GM19438 (cell line): ENCODE measurements around the gene KIF26A.

ENCODE experiments used
- ATAC-seq: cut with Tn5 transposase; IDR thresholded peaks from one replicate; pipeline ENCODE4 v1.9.1; 2021; ENCODE audit warnings: low read depth; ENCODE audit not compliant: unreplicated experiment

KIF26A gene

DNA sequence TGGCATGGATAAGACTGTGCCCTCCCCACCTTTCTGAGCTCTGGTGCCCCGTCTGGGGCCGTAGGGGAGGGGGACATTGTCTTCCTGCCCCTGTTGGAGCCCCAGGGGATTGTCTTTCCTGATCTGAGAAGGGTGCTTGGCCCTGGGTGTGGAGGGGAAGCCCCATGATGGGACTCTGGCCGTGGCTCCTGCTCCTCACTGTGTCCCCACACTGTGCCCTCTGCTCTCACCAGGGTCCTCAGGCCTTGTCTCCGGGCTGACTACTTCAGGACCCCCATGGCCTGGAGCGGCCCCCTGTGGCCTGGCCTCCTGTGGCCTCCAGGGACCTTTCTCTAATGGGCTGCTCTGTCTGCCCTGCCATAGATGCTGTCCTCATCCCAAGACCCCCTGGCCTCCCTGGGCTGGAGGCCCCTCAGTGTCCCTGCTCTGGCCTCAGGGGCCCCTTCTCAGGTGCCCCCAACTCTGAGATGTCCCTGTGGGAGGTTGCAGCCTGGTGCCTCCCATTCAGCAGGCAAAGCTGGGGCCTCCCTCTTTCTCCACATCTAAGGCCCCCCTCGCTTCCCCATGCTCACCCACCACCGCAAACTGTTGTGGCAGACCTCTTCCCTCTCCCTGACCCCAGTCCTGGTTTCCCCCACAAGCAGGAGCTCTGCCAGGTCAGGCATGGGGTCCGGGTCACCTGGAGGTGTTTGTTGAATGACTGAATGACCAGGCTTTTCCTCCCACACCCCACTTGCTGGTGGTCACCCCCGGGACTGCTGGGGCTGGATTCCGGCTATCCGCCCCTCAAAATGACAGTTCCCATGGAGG, 4.0 kb downstream of the KIF26A start:
- ATAC-seq = no peak

DNA sequence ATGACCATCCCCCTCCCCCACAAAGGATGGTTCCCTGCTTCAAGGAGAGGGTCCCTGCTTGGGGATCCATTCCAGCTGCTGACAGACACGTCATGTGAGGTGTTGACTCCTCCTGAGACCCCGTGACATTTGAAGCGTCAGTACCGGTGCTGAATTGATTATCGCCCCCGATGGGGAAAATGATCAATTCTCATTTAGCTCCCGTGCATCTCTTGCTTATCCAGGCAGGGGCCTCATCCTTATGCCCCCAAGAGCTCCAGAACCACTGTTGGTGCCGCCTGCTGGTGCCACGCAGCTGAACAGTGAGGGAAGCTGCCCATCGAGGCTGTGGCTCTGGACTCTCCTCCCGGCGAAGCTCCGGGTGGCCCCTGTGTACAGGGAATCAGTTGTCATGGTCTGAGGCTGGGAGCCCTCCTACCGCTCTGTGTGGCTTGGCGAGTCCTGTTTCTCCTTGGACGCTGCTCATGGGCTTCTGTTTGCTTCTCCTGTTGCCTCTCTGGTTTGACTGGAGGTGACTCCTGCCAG, 4.6 kb downstream of the KIF26A start:
- ATAC-seq = no peak

DNA sequence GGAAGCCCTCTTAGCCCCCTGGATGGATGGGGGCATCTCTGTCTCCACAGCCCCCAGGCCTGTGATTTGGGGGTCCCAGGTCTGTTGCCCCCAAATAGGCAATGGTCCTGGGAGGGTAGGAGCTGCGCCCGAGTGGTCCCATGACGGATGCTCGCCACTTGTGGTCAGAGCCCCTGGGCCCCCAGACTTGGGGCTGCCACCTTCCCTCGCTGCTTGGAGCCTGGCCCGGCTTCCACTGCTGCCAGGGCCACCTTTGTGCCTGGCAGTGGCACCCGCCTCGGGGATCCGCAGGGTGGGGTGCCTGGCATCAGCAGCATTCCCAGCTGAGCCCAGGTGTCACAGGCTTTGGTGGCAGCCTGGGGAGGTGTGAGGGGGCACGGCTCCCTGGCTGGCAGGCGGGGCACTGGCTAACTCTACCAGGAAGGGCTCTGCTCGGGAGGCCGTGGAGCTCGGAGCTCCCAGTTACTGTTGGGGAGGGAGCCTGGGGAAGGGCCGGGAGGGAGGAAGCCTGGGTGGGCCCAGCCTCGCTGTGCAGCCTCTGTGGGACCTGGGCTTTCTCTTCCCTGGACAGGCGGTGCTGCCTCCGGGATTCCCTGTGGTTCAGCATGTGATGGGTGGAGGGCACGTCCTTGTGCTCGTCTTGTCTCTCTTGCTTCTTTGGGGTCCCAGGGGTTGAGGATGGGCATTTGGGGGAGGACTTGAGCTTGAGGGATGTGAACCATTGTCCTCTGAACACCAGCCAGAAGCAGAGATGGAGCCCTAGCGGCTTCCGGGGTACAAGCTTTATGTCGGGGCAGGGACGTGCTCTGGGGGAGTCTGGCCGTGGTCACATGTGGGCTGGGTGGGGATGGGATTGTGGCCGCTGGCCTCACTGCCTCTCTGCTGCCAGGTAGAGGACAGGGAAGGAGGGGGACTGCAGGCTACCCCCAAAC, 5.4 kb downstream of the KIF26A start:
- ATAC-seq = no peak

DNA sequence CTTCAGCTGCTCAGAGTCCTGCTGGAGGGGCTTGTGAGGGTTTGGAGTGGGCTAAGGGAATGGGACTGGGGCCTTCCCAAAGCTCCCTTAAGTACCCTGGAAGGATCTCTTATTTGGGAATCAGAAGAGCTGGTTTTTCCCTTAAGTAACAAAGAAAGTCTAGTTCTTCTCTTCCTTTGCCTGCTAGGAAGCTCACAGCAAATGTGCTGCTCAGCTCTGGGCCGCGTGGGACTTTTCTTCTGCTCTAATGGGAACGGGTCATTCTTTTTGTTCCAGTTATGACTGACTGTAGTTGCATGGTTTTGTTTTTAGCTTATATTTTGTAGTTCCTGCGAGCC, 6.0 kb downstream of the KIF26A start:
- no peak for ATAC-seq

DNA sequence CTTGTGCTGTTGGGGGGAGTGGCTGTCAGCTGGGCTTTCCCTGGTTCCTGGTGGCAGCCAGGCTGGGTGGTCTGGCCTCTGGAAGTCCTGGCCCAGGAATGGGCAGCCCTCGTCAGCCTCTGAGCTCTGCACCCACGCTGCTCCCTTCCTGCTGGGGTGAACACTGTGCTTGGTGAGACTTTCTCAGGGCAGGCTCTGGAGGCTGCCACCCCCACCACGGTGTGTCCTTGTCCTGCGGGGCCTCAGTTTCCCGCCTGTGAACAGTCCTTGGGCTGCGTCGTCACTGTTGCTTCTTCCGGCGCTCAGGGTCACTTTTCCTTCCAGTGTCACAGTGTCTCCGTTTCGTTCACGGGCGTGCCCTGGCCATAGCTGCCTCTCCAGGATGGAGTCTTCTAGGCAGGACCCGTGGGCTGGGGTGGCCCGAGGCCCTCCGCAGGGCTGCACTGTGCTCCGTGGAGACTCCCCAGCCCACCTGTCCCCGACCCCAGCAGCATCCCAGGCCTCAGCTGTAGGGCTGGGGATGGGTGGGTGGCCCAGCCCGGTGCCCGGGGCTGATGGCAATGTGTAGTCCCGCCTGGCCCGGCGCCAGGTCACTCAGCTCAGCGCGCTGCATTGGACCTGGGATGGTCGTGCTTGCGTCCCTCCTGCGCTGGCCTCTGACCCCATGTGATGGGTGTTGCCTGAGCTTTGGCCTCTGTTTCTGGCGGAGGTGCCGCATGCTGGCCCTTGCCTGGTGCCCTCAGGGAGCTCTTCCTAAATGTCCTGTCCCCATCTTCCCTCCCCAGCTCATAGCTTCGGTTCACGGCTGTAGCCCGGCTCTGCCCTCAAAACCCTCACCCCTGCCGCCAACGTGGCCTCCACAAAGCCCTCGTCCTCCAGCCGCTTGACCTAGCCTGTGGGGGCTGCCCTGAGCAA, 6.8 kb downstream of the KIF26A start:
- ATAC-seq = no peak

DNA sequence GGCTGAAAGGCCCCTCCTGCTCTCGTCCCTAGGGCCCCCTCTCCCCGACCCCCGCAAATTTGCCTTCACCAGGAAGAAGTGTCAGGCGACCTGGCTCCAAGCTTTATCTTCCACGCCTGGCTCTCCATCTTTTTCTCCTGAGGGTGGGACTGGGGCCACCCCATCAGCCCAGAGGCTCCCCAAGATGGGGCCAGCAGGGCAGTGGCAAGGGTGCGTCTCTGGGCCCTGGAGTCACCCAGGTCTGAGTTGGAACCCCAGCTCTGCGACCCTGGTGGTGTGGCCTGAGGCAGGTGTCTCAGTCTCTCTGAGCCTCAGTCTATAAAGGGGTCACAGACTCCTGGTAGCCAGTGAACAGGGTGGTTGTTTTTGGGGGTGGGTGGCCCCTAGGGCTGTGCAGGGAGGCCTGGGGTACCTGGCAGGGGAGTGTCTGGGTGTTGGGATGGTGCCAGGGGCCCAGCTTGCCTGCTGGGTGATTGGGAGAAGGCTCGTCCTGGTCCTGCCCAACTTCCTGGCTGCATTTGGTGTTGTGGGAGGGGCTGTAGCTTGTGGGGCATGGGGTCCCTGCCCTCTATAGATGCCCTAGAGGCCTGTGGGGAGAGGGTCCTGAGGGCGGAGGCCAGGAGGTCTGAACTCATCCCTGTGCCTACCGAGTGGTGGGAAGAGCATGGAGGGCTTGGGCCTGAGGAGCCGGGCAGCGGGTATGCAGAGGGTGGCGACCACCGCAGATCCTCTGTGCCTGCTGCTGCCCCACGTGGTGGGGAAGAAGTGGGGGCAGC, 7.6 kb downstream of the KIF26A start:
- ATAC-seq = no peak

DNA sequence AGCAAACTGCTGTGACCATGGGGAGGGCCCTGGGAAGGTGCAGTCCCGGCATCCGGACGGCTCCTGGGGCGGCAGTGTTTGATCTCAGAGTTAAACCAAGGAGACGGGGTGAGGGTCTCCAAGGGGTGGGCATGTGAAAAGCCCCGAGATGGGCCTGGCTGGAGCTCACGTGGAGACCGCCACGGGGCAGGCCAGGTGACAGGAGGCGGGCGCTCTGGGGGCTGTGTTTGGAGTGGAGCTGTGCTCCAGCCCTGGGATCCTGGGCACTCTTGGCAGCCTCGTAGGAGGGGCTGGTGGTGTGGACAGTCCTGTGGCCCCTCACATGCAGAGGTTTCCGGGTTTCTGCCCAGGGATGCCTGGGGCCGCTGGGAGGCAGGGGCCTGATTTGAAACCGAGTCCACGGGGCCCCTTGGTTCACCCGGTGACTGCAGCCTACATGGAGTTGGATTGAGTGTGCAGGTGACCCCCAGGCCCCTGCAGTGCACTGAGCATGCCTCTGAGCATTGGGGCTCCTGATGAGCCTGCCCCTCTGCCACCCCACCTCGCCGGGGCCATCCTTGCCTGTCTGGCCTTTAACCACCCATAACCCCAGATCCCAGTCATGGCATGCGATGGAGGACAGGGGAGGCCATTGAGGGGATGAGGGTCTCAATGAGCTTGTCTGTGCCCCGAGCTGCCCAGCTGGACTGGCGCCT, 8.4 kb downstream of the KIF26A start:
- ATAC-seq = no peak

DNA sequence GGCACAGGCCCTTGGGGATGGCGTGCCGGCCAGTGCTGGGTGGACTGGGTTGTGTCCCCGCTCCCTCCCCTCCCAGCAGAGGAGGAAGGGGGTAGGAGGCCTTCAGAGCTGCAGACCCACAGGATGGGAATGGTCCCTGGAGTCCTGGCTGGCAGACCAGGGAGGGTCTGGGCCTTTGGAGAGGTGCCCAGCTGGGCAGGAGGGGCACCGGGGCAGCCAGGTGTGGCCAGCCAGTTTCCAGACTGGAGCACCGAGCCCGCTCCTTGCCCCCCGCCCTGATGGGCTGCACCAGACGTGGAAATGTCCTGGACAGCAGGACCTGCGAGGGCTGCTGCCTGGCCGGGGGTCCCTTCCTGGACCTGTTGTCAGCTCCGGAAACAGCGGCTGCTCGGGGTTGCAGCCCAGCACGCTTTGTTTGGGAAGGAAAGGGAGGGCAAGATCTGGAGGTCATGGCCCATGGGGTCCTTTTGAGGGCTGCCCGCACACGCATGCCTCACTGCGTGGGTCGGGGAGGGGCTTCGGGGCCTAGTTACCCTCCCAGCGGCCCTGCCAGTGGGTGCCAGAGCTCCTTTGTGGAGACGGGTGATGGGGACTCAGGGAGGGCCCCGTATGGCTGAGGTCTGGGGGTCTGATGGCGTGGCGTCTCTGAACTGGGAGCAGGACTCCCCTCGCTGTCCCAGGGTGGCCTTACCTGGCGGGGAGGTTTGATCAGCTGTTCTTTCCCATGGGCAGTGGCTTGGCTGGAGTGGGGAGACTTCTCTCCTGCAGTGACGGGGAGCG, 9.1 kb downstream of the KIF26A start:
- no peak for ATAC-seq

DNA sequence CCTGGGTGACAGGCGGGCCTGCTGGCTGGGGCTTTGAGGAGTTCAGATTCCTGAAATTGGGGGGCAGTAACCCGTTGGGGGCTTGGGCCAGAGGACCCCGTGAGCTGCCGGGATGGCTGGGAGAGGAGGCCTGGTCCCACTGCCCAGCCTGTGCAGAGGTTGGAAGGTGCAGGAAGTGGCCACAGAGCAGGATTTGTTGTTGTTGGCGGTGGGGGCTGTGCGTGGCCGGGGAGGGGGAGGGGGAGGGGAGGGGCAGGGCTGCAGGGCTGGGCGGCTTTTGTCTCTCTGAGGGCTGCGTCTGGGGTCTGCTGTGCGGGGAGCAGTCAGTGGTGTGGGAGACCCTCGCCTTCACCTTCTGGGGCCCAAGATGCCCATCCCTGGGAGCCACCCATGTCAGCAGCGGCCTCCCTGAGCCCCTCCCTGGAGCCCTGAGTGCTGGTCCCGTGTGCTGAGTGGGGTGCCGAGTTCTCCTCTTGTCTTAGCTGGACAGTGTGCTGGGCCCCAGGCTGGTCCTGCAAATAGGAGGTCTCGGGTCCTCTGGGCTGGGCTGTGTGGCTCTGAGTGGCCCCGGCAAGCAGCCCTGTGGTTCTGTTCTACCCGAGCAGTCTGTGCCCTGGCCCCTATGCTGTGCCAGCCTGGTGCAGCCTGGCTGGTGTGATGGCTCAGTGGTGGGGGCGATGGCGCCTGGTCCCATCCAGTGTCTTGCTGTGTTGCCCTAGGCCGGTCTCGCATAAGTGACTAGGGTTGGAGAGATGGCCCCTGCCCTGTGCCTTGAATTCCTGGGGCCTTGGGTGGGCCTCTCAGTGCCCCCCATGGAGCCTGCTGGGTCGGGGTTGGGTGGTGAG, 10.3 kb downstream of the KIF26A start:
- no peak for ATAC-seq

DNA sequence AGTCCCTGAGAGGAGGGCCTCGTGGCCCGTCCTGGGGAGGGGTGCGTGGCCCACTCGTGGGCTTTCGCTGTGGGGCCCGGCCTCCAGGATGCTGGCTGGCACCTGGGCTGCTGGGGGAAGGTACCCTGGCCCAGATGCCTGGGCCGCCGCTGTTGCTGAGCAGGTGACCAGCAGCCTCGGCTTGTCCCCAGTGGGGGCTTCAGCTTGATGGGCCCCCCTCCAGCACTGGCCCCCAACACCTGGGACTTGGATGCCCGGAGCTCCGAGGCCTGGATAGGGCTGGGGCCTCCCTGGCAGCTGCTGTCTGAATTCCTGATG, 10.8 kb downstream of the KIF26A start:
- no peak for ATAC-seq

DNA sequence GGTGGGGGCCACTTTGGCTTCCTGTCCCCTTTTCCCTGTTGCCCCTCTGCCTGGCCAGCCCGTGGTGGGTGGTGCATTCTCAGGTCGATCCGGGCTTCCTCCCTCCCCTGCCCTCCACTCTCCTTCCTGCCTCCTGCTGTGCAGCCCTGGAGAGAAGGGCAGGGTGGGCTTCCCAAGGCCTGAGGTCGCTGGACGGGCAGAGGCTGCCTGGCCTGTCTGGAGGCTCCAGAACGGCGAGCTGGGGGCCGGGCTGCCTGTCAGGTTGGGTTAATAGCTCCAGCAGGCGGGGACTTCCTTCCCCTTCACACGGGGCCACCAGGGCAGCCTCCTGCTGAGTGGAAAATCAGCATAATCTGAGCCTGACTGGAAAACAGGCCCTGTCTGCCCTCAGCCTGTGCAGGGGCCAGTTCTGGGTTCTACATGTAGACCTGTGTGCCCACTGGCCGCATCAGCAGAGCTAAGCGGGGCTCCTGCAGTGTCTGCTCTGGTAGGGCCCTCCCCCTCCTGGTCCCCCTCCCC, 11.3 kb downstream of the KIF26A start:
- no peak for ATAC-seq

DNA sequence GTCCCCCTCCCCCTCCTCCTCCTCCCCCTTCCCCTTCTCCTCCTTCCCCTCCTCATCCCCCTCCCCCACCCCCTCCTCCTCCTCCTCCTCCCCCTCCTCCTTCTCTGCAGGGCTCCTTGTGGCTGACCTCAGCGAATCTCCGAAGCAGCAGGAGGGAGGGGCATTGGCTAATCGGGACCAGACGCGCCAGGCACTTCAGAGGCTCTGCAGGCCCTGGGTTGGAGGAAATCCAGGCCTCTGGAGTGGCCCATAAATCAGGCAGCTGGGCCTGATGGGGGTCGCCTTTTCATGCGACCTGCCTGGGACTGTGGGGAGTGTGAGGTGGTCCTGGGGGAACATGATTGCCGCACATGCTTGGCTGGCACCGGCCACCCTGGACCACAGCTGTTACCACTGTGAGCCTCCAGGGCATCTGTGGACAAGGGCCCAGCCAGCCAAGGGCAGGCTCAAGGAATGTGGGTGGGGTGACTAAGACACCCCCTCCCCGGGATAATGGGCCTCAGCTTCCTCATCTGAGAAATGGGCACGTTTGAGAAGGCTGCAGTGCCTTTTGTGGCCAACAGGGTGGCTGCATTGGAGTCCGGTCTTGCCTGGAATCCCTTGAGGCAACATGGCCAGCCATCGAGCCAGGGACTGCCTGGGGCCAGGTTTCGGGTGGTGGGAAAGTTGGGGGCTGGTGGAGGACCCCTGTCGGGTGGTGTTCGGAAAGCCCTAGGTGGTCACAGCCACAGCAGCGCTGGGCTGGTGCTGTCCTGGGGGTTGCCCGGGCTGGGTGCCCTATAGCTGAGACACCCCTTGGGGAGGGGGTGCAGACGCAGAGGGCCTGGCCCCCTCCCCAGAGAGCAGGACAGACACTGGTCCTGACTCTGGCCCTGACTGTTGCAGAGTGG, 12.0 kb downstream of the KIF26A start:
- no peak for ATAC-seq

DNA sequence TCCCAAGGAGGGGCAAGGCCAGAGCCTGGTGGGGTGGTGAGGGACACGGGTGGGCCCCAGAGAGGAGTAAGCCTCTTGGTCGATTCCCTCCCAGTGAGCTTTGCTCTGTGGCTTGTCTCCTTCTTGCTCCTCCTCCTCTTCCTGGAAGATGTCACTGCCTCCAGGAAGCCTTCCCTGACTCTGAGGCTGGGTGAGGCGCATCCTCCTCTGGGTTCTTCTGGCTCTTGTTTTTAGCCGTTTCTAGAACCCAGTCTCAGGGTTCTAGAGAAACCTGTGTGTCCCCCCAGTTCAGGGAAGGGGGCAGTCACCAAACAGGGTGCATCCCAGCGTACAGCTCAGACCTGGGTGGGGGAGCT, 12.6 kb downstream of the KIF26A start:
- ATAC-seq = no peak

DNA sequence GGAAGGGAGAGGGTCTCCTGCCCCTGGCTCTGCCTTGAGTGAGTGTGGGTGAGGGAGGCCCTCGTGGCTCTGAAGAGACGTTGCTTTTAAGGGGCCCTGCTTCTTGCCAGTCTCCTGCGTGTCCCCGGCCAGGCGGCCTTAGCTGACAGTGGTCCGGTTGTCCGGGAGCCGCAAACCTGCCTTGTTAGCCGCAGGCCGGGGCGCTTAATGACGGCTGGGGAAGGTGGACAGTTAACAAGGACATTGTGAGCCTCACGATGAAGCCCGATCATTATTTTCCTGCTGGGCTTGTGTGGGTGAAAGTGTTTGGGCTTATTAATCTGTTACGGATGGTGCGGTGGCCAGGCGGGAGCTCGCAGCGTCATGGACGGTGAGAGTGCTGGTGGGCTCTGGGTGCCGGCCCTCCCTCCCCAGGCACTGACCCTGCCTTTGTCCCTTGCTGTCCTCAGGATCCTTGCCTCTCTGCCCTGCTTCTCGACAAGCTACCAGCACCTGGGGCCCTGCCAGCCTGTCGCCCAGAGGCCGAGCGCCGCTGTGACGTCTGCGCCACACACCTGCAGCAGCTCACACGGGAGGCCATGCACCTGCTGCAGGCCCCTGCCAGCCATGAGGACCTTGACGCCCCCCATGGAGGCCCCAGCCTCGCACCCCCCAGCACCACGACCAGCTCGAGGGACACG, 13.3 kb downstream of the KIF26A start:
- ATAC-seq = no peak

DNA sequence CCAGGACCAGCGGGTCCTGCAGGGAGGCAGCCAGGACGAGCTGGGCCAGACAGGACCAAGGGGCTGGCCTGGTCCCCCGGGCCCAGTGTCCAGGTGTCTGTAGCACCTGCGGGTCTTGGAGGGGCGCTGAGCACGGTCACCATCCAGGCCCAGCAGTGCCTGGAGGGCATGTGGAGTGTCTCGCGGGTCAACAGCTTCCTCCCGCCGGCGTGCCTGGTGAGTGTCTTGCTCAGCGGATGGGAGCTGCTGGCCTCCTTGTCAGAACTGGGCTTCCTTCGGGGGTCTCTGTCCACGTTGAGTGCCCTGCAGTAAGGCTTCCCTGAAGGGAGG, 13.8 kb downstream of the KIF26A start:
- no peak for ATAC-seq

DNA sequence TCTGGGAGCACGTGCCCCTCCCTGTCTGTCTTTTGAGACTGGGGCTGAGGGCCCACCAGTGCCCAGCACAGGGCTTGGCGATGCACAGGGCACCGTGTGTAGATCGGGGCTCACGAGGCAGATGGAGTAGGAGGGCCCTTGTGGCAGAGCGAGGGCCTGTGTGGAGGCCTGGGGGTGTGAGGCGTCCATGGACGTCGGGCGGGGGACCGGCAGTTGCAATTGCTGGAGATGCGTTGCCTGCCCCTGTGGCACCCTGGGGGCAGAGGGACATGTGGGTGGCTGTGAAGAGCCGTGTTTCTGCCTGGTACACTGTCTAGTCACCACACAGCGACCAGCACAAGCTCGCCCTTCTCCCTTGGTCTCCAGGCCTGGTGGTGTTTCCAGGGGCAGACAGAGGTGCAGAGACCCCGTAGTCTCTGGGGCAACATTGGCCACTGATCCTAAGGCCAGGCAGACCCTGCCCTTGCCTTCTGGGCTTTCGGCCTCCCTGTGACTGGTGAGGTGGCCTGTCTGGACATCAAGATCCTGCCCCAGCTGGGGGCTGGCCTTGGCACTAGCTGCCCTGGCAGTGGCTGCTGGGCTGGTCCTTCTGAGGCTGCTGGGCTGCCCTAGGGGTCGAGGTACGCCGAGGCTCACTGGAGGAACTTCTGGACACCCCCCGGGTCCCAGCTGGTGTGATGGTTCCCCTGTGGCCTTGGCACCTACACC, 14.5 kb downstream of the KIF26A start:
- no peak for ATAC-seq
